SU-DHL-6 (cell line): ENCODE data around the gene FBXO4.
"Not testable (repeated sequence)": the region's sequence is repeated elsewhere in the genome, so short reads cannot be mapped to it uniquely, and the experiment has no call there.

Experiments
- H2AFZ ChIP-seq: fragments of 200-600 bp; sonication (generic); 2 replicates; pipeline ENCODE4 v1.6.1; 2014; ENCODE audit warnings: low read depth, mild to moderate bottlenecking, moderate library complexity, mixed read lengths, antibody characterized with exemption, low read length; ENCODE audit not compliant: severe bottlenecking
- H3F3A ChIP-seq: fragments of 200-600 bp; shearing (Covaris generic); 2 replicates; pipeline ENCODE4 v1.6.0; 2016; ENCODE audit warnings: antibody characterized with exemption, mild to moderate bottlenecking; ENCODE audit not compliant: insufficient read depth
- H3K27ac ChIP-seq: fragments of 200-600 bp; sonication (generic); 2 replicates; pipeline ENCODE4 v1.5.1; 2016; ENCODE audit warnings: low read depth, mild to moderate bottlenecking, low read length, moderate library complexity, mixed read lengths
- H3K27me3 ChIP-seq: fragments of 200-600 bp; sonication (generic), shearing (Covaris generic); 2 replicates; pipeline ENCODE4 v1.6.0; 2014; ENCODE audit warnings: mild to moderate bottlenecking, low read length
- H3K36me3 ChIP-seq: fragments of 200-600 bp; sonication (generic); 2 replicates; pipeline ENCODE4 v1.6.1; 2014; ENCODE audit warnings: mild to moderate bottlenecking, low read length, mixed read lengths
- H3K4me2 ChIP-seq: fragments of 300-600, 200-600 bp; shearing (Covaris generic), sonication (generic); 2 replicates; pipeline ENCODE4 v1.6.0; 2014; ENCODE audit warnings: low read length, low read depth, mild to moderate bottlenecking; ENCODE audit not compliant: poor library complexity, severe bottlenecking
- H3K4me3 ChIP-seq: fragments of 200-600 bp; sonication (generic); 2 replicates; pipeline ENCODE4 v1.5.1; 2014; ENCODE audit warnings: antibody characterized with exemption, low read length, mild to moderate bottlenecking, mixed read lengths; ENCODE audit not compliant: insufficient read depth, poor library complexity, severe bottlenecking
- H3K79me2 ChIP-seq: fragments of 200-600 bp; sonication (generic); 2 replicates; pipeline ENCODE4 v1.6.1; 2014; ENCODE audit warnings: mild to moderate bottlenecking, low read length, moderate library complexity; ENCODE audit not compliant: insufficient read depth
- H3K9ac ChIP-seq: fragments of 200-600 bp; sonication (generic); 2 replicates; pipeline ENCODE4 v1.7.0; 2014; ENCODE audit warnings: mild to moderate bottlenecking, low read length
- H3K9me2 ChIP-seq: fragments of 200-600 bp; sonication (generic); replicated peaks from 2 replicates; pipeline ENCODE4 v1.6.1; 2014; ENCODE audit warnings: low read length; ENCODE audit not compliant: insufficient read depth
- H3K9me3 ChIP-seq: fragments of 200-600 bp; sonication (generic); 2 replicates; pipeline ENCODE4 v1.6.1; 2014; ENCODE audit warnings: low read length, mixed read lengths; ENCODE audit not compliant: insufficient read depth
- H4K20me1 ChIP-seq: fragments of 200-600 bp; sonication (generic); 2 replicates; pipeline ENCODE4 v1.6.1; 2014; ENCODE audit warnings: low read depth, mild to moderate bottlenecking, antibody characterized with exemption, low read length, moderate library complexity, mixed read lengths
- EZH2phosphoT487 ChIP-seq: fragments of 200-600 bp; sonication (generic), shearing (Covaris generic); conservative IDR thresholded peaks from 2 replicates; pipeline ENCODE4 v1.6.1; 2018; ENCODE audit warnings: mild to moderate bottlenecking, antibody characterized with exemption, low read length, moderate library complexity, mixed read lengths
- TF ChIP-seq, protein P1 (sequence below): fragments of 200-600 bp; sonication (generic); IDR thresholded peaks from one replicate; pipeline ENCODE4 v1.5.1; 2017; ENCODE audit warnings: antibody characterized with exemption, mild to moderate bottlenecking, low read length, moderate library complexity; ENCODE audit not compliant: insufficient read depth, poor library complexity, severe bottlenecking

The FBXO4 gene

DNA sequence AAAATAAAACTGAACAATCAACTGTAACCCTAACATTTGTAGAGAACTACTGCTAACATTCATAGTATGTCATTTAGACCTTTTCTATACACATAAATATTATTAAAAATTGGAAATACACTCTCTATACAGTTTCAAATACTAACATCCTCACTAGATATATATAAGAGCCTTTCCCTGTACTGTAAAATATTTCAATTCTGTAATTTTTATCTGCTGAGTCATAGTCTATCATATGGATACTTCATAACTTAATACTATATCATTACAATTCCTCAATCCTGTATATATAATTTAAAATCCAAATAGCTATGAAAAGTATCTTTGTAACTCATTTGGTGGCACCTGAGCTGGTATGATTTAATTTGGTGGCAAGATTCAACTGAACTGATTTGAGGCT, 55.8 kb downstream of the FBXO4 start:
- H3K27ac ChIP-seq: no peak overlapping the region
- H2AFZ ChIP-seq: no peak overlapping the region
- no peaks in the 10 kb centered on the region for H3K9me3 ChIP-seq
- no peak overlapping the region for H3K4me2 ChIP-seq
- no peaks in the 10 kb centered on the region for H3F3A ChIP-seq
- H3K9me2 ChIP-seq: no peaks in the 10 kb centered on the region
- TF ChIP-seq, protein P1, sequence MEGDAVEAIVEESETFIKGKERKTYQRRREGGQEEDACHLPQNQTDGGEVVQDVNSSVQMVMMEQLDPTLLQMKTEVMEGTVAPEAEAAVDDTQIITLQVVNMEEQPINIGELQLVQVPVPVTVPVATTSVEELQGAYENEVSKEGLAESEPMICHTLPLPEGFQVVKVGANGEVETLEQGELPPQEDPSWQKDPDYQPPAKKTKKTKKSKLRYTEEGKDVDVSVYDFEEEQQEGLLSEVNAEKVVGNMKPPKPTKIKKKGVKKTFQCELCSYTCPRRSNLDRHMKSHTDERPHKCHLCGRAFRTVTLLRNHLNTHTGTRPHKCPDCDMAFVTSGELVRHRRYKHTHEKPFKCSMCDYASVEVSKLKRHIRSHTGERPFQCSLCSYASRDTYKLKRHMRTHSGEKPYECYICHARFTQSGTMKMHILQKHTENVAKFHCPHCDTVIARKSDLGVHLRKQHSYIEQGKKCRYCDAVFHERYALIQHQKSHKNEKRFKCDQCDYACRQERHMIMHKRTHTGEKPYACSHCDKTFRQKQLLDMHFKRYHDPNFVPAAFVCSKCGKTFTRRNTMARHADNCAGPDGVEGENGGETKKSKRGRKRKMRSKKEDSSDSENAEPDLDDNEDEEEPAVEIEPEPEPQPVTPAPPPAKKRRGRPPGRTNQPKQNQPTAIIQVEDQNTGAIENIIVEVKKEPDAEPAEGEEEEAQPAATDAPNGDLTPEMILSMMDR: no peak
- no peak for TF ChIP-seq EZH2phosphoT487
- no peak overlapping the region for H3K4me3 ChIP-seq
- no peaks in the 10 kb centered on the region for H3K27me3 ChIP-seq
- H3K9ac ChIP-seq: no peak overlapping the region
- H3K36me3 ChIP-seq: no peaks in the 10 kb centered on the region
- no peaks in the 10 kb centered on the region for H3K79me2 ChIP-seq
- no peaks in the 10 kb centered on the region for H4K20me1 ChIP-seq

DNA sequence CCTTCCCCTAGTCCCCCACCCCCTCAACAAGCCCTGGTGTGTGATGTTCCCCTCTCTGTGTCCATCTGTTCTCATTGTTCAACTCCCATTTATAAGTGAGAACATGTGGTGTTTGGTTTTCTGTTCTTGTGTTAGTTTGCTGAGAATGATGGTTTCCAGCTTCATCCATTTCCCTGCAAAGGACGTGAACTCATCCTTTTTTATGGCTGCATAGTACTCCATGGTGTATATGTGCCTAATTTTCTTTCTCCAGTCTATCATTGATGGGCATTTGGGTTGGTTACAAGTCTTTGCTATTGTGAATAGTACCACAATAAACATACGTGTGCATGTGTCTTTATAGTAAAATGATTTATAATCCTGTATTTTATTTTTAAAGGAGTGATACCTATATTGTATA, 57.8 kb downstream of the FBXO4 start:
- H3K9me2 ChIP-seq, H3K27ac ChIP-seq, H3K9ac ChIP-seq, H3K4me3 ChIP-seq, H3K9me3 ChIP-seq, H4K20me1 ChIP-seq, H2AFZ ChIP-seq, H3F3A ChIP-seq, H3K79me2 ChIP-seq, H3K4me2 ChIP-seq, H3K36me3 ChIP-seq, H3K27me3 ChIP-seq: not testable (repeated sequence)

DNA sequence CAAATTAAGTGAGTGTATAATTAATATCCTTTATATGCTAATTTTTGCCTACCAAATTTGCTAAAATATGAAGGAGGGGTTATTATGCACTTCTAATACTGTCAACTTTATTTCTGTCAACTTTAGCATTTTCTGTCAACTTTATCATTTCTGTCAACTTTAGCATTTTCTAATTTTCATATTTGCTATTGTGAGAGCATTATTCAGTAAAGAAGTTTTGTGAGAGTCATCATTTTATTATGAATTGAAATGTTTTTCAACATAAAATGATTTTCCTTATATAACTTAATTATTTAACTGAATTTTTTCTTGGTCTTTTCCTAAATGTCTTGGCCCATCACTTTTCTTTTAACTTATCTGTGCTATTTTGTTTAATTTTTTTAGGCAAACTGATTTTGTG, 58.2 kb downstream of the FBXO4 start:
- H3K9ac ChIP-seq: no peak overlapping the region
- no peak overlapping the region for H3K4me2 ChIP-seq
- H4K20me1 ChIP-seq: no peaks in the 10 kb centered on the region
- H2AFZ ChIP-seq: no peak overlapping the region
- H3K36me3 ChIP-seq: no peaks in the 10 kb centered on the region
- H3K9me2 ChIP-seq: no peaks in the 10 kb centered on the region
- no peak overlapping the region for H3K4me3 ChIP-seq
- H3K27ac ChIP-seq: no peak overlapping the region
- H3F3A ChIP-seq: no peaks in the 10 kb centered on the region
- no peak for TF ChIP-seq EZH2phosphoT487
- TF ChIP-seq, protein P1: no peak
- H3K9me3 ChIP-seq: no peaks in the 10 kb centered on the region
- H3K79me2 ChIP-seq: no peaks in the 10 kb centered on the region
- no peaks in the 10 kb centered on the region for H3K27me3 ChIP-seq

DNA sequence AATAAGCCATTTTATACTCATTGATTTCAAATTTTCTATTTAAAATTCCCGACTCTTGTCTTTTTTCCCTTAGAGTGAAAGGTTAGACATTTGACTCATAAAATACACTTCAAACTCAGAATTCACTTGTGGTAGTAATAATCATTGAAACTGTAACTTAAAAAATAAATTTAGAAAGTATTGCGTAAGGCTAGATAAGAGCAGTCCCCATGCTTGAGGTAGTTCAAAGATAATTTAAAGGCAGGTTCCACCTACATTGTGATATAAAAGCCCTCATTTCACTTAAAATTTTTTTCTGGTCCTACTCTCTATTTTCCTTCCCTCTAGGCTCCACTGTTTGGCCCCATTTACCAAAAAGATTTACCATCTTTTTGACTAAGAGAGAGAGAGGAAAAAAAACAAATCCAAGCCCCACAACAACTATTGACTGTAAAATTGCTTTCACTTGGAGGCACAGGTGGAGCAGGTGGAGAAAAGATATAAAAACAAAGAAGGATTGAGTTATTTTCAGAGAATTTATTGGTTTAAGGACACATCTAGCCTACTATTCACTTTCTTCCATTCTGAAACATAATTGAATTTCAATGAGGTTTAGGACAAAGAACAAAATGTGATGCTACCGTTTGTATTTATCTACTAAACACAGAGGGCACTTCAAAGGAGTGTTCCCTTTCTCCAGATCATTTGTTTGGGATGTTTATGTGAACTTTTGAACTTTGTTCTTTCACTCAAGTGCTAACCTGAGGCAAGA, 61.0 kb downstream of the FBXO4 start:
- no peak overlapping the region for H3K27ac ChIP-seq
- no peaks in the 10 kb centered on the region for H3K9me2 ChIP-seq
- H2AFZ ChIP-seq: no peak overlapping the region
- no peak overlapping the region for H3K4me3 ChIP-seq
- H3K36me3 ChIP-seq: no peaks in the 10 kb centered on the region
- no peak for TF ChIP-seq EZH2phosphoT487
- TF ChIP-seq, protein P1: no peak
- no peak overlapping the region for H3K4me2 ChIP-seq
- H3K27me3 ChIP-seq: no peaks in the 10 kb centered on the region
- H3K9ac ChIP-seq: no peak overlapping the region
- no peaks in the 10 kb centered on the region for H3K79me2 ChIP-seq
- no peaks in the 10 kb centered on the region for H4K20me1 ChIP-seq
- H3F3A ChIP-seq: no peaks in the 10 kb centered on the region
- H3K9me3 ChIP-seq: no peaks in the 10 kb centered on the region
